GM12801 (cell line): ENCODE measurements around the gene HAUS5.

Experiments used
- TF ChIP-seq, protein P1 (sequence below): IDR thresholded peaks from one replicate; pipeline ENCODE4 v1.5.1; 2011; ENCODE audit warnings: control low read depth; ENCODE audit not compliant: insufficient read length; ENCODE audit errors: extremely low read depth

The HAUS5 gene

DNA sequence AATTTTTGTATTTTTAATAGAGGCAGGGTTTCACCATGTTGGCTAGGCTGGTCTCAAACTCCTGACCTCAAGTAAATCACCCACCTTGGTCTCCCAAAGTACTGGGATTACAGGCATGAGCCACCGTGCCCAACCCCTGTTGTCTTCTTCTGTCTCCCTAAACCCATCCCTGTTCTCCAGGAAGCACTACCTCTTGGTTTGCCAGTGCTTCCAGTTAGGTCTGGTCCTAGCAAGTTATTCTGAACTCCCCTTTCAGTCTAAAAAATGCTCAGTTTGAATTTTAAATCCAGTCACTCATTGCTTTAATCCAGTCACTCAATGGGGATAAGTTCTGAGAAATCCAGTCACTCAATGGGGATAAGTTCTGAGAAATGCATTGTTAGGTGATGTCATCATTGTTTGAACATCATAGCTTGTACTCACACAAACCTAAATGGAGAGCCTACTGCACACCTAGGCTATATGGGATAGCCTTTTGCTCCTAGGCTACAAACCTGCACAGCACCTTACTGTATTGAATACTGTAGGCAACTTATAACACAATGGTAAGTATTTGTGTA lies 41.0 kb upstream of the HAUS5 start:
- TF ChIP-seq, protein P1, sequence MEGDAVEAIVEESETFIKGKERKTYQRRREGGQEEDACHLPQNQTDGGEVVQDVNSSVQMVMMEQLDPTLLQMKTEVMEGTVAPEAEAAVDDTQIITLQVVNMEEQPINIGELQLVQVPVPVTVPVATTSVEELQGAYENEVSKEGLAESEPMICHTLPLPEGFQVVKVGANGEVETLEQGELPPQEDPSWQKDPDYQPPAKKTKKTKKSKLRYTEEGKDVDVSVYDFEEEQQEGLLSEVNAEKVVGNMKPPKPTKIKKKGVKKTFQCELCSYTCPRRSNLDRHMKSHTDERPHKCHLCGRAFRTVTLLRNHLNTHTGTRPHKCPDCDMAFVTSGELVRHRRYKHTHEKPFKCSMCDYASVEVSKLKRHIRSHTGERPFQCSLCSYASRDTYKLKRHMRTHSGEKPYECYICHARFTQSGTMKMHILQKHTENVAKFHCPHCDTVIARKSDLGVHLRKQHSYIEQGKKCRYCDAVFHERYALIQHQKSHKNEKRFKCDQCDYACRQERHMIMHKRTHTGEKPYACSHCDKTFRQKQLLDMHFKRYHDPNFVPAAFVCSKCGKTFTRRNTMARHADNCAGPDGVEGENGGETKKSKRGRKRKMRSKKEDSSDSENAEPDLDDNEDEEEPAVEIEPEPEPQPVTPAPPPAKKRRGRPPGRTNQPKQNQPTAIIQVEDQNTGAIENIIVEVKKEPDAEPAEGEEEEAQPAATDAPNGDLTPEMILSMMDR, result no peak

DNA sequence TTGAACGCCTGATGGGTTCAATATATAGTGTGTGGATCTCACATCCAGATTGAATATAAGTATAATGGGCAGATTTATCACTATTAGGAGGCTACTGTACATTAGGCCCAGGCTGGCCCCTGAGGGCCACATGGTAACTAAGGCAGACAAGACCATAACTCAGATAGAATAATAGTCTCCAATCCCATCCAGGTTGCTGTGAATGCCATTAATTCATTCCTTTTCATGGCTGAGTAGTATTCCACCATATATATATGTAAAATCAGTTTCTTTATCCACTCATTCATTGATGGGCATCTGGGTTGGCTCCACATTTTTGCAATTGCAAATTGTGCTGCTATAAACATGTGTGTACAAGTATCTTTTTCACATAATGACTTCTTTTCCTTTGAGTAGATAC lies 34.6 kb upstream of the HAUS5 start:
- TF ChIP-seq, protein P1, result no peak

DNA sequence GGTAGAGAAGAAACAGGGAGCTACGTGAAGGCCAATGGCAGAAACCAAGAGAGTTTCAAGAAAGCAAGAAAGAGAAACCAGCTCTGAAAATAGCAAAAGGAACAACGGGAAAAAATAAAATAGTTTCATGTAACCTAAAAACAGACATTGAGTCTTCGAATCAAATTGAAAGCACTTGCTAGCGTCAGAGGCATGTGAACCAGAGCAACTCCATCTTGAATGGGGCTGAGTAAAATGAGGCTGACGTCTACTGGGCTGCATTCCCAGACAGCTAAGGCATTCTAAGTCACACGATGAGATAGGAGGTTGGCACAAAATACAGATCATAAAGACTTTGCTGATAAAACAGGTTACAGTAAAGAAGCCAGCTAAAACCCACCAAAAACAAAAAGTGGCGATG lies 33.8 kb upstream of the HAUS5 start:
- TF ChIP-seq, protein P1, result no peak

DNA sequence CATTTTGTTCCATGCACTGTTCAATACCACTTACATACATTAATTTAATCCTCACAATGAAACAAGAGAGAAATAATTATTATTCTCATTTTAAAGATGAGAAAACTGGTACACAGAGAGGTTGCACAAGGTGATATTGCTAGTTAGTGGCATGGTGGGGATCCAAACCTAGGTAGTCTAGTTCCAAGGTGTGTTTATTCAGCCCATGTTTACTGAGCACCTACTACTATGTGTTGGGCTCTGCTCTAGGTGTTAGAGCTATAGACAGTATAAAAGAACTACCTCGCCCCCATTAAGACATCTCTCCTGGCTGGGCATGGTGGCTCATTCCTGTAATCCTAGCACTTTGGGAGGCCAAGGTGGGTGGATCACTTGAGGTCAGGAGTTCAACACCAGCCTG lies 29.8 kb upstream of the HAUS5 start:
- TF ChIP-seq, protein P1, result no peak

DNA sequence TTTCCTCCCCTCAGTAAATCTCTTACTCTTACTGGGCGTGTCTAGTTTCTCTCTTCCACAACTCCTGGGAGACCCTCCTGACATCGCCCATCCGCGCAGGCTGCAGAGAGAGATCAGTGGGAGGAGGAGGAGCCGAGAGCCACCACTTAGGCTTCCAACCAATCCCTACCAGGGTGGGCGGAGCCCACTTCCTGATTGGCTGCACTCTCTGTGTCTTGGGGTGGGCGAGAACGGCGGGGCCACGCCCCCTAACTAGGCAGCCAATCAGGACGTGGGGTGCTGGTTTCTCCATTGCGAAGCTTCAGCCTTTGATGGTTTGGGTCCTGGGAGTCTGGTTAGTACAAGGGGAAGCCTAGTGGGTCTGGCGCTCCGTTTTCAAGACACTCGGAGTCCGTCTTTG lies 26.7 kb upstream of the HAUS5 start, which contains the start of gene PMIS2:
Gene PMIS2, plus strand, starts transcription at position 326 of the 400 bp plus-strand sequence. CDS start 87 bp downstream, outside the sequence.
- TF ChIP-seq, protein P1, result no peak

DNA sequence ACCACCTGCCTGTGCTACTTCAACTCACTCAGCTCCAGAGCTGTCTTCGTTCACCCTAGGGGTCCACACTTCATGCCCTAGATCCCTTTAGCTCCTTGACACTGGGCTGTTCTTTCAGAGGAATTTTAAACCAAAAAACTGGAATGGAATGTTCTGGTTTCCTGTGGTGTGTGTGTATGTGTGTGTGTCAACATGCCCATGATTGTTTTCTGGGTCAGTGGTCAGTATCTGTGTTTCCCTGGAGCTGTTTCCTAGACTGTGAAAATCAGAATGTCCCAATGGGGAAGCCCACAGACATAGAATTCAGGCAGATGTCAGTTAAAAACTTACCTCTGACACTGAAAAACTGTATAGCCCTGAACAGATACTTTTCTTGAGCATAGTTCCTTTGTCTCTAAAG lies 25.2 kb upstream of the HAUS5 start:
- TF ChIP-seq, protein P1, result no peak

DNA sequence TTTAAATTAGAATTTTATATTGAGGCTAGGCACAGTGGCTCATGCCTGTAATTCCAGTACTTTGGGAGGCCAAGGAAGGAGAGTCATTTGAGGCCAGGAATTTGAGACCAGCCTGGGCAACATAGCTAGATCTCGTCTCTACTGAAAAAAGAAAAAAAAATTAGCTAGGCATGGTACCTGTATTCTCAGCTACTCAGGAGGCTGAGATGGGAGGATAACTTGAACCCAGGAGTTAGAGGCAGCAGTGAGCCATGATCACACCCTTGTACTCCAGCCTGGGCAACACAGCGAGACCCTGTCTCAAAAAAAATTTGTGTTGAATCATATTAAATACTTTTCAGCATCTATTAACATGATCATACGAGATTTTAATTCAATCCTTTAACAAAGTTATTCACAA lies 21.7 kb upstream of the HAUS5 start:
- TF ChIP-seq, protein P1, result no peak
